HCT116 (cell line): ENCODE measurements around the gene OR2H2. TPM values are rescaled to one million over a fixed set of nuclear protein-coding genes. Genes with fewer than 3 reads are reported as not detected.

Experiments used
- ATAC-seq: fragments of 200-7000 bp; cut with Tn5 transposase; 2 replicates; pipeline ENCODE4 v1.9.1; 2020; ENCODE audit warnings: mild to moderate bottlenecking, moderate library complexity
- BruUV-seq: library from RNA; stranded (reverse); fragments of 400-500 nt; replicated peaks from 2 replicates; lab custom pipeline; 2021; lab: Mats Ljungman, UMichigan
- CTCF ChIA-PET: fragments of 300-600 bp; sonication (Branson Sonifier 250); formaldehyde crosslinking; loops from one replicate; lab custom pipeline; 2021; ENCODE audit warnings: antibody characterized with exemption; lab: Charles Lee
- POLR2A ChIA-PET: fragments of 300-600, 350-600 bp; sonication (Branson Sonifier 250); formaldehyde crosslinking; loops from one replicate; lab custom pipeline; 2021; ENCODE audit warnings: antibody characterized with exemption; lab: Charles Lee
- RAD21 ChIA-PET, 2 experiments: fragments of 300-600 bp; sonication (Branson Sonifier 250); formaldehyde crosslinking; loops; one replicate each; lab custom pipeline; 2023; ENCODE audit warnings: low total read pairs in 2 of 2; ENCODE audit not compliant: uncharacterized antibody in 2 of 2, unreplicated experiment in 2 of 2, low non-redundant PET in 1 of 2; lab: Charles Lee
- DNase-seq: peaks from one replicate; pipeline ENCODE4 v3.0.0-alpha.2; 2010; ENCODE audit warnings: low read depth, low spot score
- H2AFZ ChIP-seq: fragments of 200-600 bp; shearing (Covaris generic), sonication (generic); 2 replicates; pipeline ENCODE4 v1.6.1; 2017; ENCODE audit warnings: low read depth, mixed run types, mixed read lengths, antibody characterized with exemption, low read length; ENCODE audit not compliant: poor library complexity, severe bottlenecking
- H3K27ac ChIP-seq: 2 replicates; pipeline ENCODE4 v1.5.1; 2012; ENCODE audit warnings: low read depth, low read length
- H3K27me3 ChIP-seq: fragments of 200-600 bp; sonication (generic); 2 replicates; pipeline ENCODE4 v1.6.1; 2016; ENCODE audit warnings: mixed run types, low read length, mixed read lengths; ENCODE audit not compliant: insufficient read depth
- H3K36me3 ChIP-seq, 2 experiments: fragments of 200-500 bp in 1 of 2; fragments of 200-600 bp in 1 of 2; sonication (Bioruptor generic) in 1 of 2; sonication (generic) in 1 of 2; 2 replicates each; pipeline versions ENCODE4 v1.5.1 to v1.6.1; 2014 to 2016; ENCODE audit warnings: low read length in 2 of 2, inconsistent platforms in 1 of 2, mixed read lengths in 1 of 2, mixed run types in 1 of 2; ENCODE audit not compliant: insufficient read depth in 2 of 2, control insufficient read depth in 1 of 2
- H3K4me1 ChIP-seq, 2 experiments: fragments of 200-600 bp in 1 of 2; sonication (generic) in 1 of 2; 2 replicates each; pipeline versions ENCODE4 v1.5.1 to v1.6.1; 2012 to 2017; ENCODE audit warnings: low read length in 2 of 2, inconsistent platforms in 1 of 2, mild to moderate bottlenecking in 1 of 2, mixed read lengths in 1 of 2, mixed run types in 1 of 2, moderate library complexity in 1 of 2; ENCODE audit not compliant: insufficient read depth in 2 of 2, control insufficient read depth in 1 of 2
- H3K4me2 ChIP-seq: fragments of 200-600 bp; sonication (generic); 2 replicates; pipeline ENCODE4 v1.6.1; 2017; ENCODE audit warnings: mixed run types, low read length, mixed read lengths
- H3K4me3 ChIP-seq, 2 experiments: fragments of 200-600 bp in 1 of 2; sonication (generic) in 1 of 2; replicated peaks in 1 of 2; 2 replicates each; pipeline ENCODE4 v1.5.1; 2011 to 2016; ENCODE audit warnings: low read length in 2 of 2, control low read depth in 1 of 2, low read depth in 1 of 2, mild to moderate bottlenecking in 1 of 2, mixed read lengths in 1 of 2, mixed run types in 1 of 2
- H3K79me2 ChIP-seq: fragments of 200-600 bp; sonication (generic); 2 replicates; pipeline ENCODE4 v1.6.1; 2017; ENCODE audit warnings: mild to moderate bottlenecking, mixed run types, low read length, moderate library complexity, mixed read lengths; ENCODE audit not compliant: insufficient read depth
- H3K9ac ChIP-seq: fragments of 200-600 bp; sonication (generic); 2 replicates; pipeline ENCODE4 v1.6.1; 2016; ENCODE audit warnings: low read length, mixed read lengths
- H3K9me2 ChIP-seq: fragments of 200-600 bp; sonication (generic), shearing (Covaris generic); 2 replicates; pipeline ENCODE4 v1.6.1; 2017; ENCODE audit warnings: mixed run types, mild to moderate bottlenecking, moderate library complexity; ENCODE audit not compliant: insufficient read depth
- H3K9me3 ChIP-seq, 2 experiments: fragments of 200-500 bp in 1 of 2; fragments of 200-600 bp in 1 of 2; sonication (Bioruptor generic) in 1 of 2; sonication (generic) in 1 of 2; 2 replicates each; pipeline ENCODE4 v1.6.1; 2014 to 2017; ENCODE audit warnings: low read length in 2 of 2, mixed read lengths in 2 of 2, inconsistent platforms in 1 of 2, low read depth in 1 of 2, mild to moderate bottlenecking in 1 of 2, mixed run types in 1 of 2, moderate library complexity in 1 of 2; ENCODE audit not compliant: control insufficient read depth in 1 of 2, insufficient read depth in 1 of 2
- H4K20me1 ChIP-seq: fragments of 200-600 bp; sonication (generic), shearing (Covaris generic); 2 replicates; pipeline ENCODE4 v1.6.1; 2017; ENCODE audit warnings: mixed run types, mild to moderate bottlenecking, moderate library complexity; ENCODE audit not compliant: insufficient read depth
- CBX3 ChIP-seq: IDR thresholded peaks from 2 replicates; pipeline ENCODE4 v1.6.1; 2012; ENCODE audit warnings: low read depth
- EGR1 ChIP-seq: IDR thresholded peaks from 2 replicates; pipeline ENCODE4 v1.6.1; 2012; ENCODE audit warnings: low read depth
- ELF1 ChIP-seq: IDR thresholded peaks from 2 replicates; pipeline ENCODE4 v1.6.1; 2012; ENCODE audit warnings: low read depth, borderline replicate concordance
- EZH2 ChIP-seq: fragments of 200-600 bp; sonication (generic); IDR thresholded peaks from 2 replicates; pipeline ENCODE4 v1.6.1; 2017; ENCODE audit warnings: antibody characterized with exemption, mixed run types
- EZH2phosphoT487 ChIP-seq: fragments of 200-600 bp; IDR thresholded peaks from 2 replicates; pipeline ENCODE4 v1.6.1; 2018; ENCODE audit warnings: antibody characterized with exemption, borderline replicate concordance
- FOSL1 ChIP-seq: IDR thresholded peaks from 2 replicates; pipeline ENCODE4 v1.6.1; 2012; ENCODE audit warnings: low read depth
- POLR2A ChIP-seq: IDR thresholded peaks from 2 replicates; pipeline ENCODE4 v1.7.0; 2011; ENCODE audit warnings: borderline replicate concordance; ENCODE audit not compliant: insufficient read depth, insufficient read length; ENCODE audit errors: extremely low read depth
- POLR2AphosphoS5 ChIP-seq: IDR thresholded peaks from 2 replicates; pipeline ENCODE4 v1.6.1; 2011; ENCODE audit warnings: mild to moderate bottlenecking, low read depth, low read length, moderate library complexity
- RAD21 ChIP-seq: IDR thresholded peaks from 2 replicates; pipeline ENCODE4 v1.6.1; 2012; ENCODE audit warnings: low read depth, mild to moderate bottlenecking
- SIN3A ChIP-seq: IDR thresholded peaks from 2 replicates; pipeline ENCODE4 v1.6.1; 2012; ENCODE audit warnings: low read depth
- SRF ChIP-seq: IDR thresholded peaks from 2 replicates; pipeline ENCODE4 v1.6.1; 2012; ENCODE audit warnings: low read depth
- TCF7L2 ChIP-seq: IDR thresholded peaks from 2 replicates; pipeline ENCODE4 v1.7.0; 2011; ENCODE audit warnings: borderline replicate concordance, inconsistent platforms; ENCODE audit not compliant: insufficient read depth, insufficient read length; ENCODE audit errors: extremely low read depth
- ZFX ChIP-seq: fragments of 450-650 bp; IDR thresholded peaks from 2 replicates; pipeline ENCODE4 v1.6.1; 2017
- ZNF274 ChIP-seq: fragments of 200-500 bp; sonication (Bioruptor generic); IDR thresholded peaks from 2 replicates; pipeline ENCODE4 v1.6.1; 2014; ENCODE audit warnings: mild to moderate bottlenecking, low read depth, low read length, inconsistent platforms
- intact Hi-C: fragments of 100-400 bp; cut with micrococcal nuclease; formaldehyde crosslinking; loops from 2 replicates; pipeline ENCODE4 v1.10.0; 2022
- total RNA-seq: library from RNA; stranded (reverse); gene quantifications from one replicate; pipeline ENCODE4 v1.2.1, GENCODE V29; 2021; ENCODE audit not compliant: unreplicated experiment
- TF ChIP-seq, protein P1 (sequence below): IDR thresholded peaks from 2 replicates; pipeline ENCODE4 v1.6.1; 2012
- TF ChIP-seq, protein P2 (sequence below): IDR thresholded peaks from 2 replicates; pipeline ENCODE4 v1.6.1; 2012
- TF ChIP-seq, protein P3 (sequence below): IDR thresholded peaks from 2 replicates; pipeline ENCODE4 v1.6.1; 2011; ENCODE audit warnings: mild to moderate bottlenecking, low read length, moderate library complexity; ENCODE audit not compliant: insufficient replicate concordance; ENCODE audit errors: extremely low read depth

The OR2H2 gene
- total RNA-seq, 1 experiment from 2014 or later, result not detected

DNA sequence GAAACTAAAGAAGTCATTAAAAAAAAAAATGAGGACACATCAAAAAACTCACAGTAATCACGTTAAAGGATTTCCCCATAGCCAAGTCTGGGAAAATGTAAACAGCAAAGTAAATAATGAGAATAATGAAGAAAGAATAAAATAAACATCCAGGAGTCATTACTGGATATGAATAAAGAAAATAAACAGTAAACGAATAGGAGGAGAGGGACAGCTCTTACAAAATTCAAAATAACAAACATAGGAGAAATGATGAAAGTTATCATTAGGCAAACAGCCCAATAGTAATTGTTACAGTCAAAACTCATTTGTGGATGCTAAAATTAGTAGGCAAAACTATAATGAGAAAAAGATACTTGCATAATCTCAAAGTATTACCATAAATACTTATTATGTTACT, 17.4 kb upstream of the OR2H2 start:
- no TSS peak for BruUV-seq
- H3K4me3 ChIP-seq, result no peak overlapping the region
- CTCF ChIA-PET, result no interaction called here
- TF ChIP-seq POLR2A (no peak), SIN3A (no peak), RAD21 (no peak), POLR2AphosphoS5 (no peak), CBX3 (no peak), ELF1 (no peak), ZFX (no peak)
- TF ChIP-seq, protein P1, sequence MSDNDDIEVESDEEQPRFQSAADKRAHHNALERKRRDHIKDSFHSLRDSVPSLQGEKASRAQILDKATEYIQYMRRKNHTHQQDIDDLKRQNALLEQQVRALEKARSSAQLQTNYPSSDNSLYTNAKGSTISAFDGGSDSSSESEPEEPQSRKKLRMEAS, result no peak
- TF ChIP-seq, protein P2, sequence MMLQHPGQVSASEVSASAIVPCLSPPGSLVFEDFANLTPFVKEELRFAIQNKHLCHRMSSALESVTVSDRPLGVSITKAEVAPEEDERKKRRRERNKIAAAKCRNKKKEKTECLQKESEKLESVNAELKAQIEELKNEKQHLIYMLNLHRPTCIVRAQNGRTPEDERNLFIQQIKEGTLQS, result no peak
- TF ChIP-seq, all 23 proteins: peak for 0
- H3K4me1 ChIP-seq, result no peaks in the 10 kb centered on the region
- intact Hi-C loops, result no loop called here
- no peaks in the 10 kb centered on the region for H3K36me3 ChIP-seq
- H3K9me2 ChIP-seq, result no peaks in the 10 kb centered on the region
- no peak overlapping the region for H3K9ac ChIP-seq
- H3K79me2 ChIP-seq, result no peaks in the 10 kb centered on the region
- ATAC-seq, result no peak
- no peak overlapping the region for H2AFZ ChIP-seq
- DNase-seq, result no peak
- H3K27ac ChIP-seq, result no peak overlapping the region
- no peaks in the 10 kb centered on the region for H3K9me3 ChIP-seq
- H3K27me3 ChIP-seq, result peaks cover 5% of the 10 kb centered on the region
- ChIA-PET RAD21 (no interaction called here), POLR2A (no interaction called here)
- H4K20me1 ChIP-seq, result no peaks in the 10 kb centered on the region
- H3K4me2 ChIP-seq, result no peak overlapping the region

DNA sequence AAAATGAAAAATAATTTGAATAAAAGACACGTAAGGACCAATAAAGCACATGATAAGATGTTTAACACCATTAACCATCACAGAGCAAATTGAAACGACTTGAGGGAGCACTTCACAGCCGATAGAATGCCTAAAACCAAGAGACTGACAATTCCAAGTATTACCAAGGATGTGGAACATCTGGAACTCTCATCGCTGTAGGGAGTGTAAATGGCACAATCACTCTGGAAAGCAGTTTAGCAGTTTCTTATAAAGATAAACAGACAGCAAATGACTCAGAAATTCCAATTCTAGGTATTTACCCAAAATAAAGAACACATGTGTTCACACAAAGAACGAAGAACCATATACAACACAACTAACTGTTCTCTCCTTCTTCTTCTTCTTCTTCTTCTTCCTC, 16.9 kb upstream of the OR2H2 start:
- intact Hi-C loops, result no loop called here
- no peak for ATAC-seq
- H3K27me3 ChIP-seq, result peaks cover 9% of the 10 kb centered on the region
- CTCF ChIA-PET, result no interaction called here
- RAD21 ChIA-PET, result no interaction called here
- H4K20me1 ChIP-seq, result no peaks in the 10 kb centered on the region
- no peak overlapping the region for H3K9ac ChIP-seq
- H3K9me2 ChIP-seq, result no peaks in the 10 kb centered on the region
- no peak overlapping the region for H2AFZ ChIP-seq
- POLR2A ChIA-PET, result interaction anchor here (0.7 kb wide), 1 partner anchor 383 kb away, joined by 3 read pairs; no protein-coding TSS in a partner anchor
- H3K4me3 ChIP-seq, result no peak overlapping the region
- H3K79me2 ChIP-seq, result no peaks in the 10 kb centered on the region
- no peak overlapping the region for H3K27ac ChIP-seq
- H3K4me2 ChIP-seq, result no peak overlapping the region
- no TSS peak for BruUV-seq
- no peaks in the 10 kb centered on the region for H3K4me1 ChIP-seq
- no peaks in the 10 kb centered on the region for H3K9me3 ChIP-seq
- DNase-seq, result no peak
- no peaks in the 10 kb centered on the region for H3K36me3 ChIP-seq
- TF ChIP-seq EGR1 (no peak), EZH2 (no peak), RAD21 (no peak), TCF7L2 (no peak), POLR2AphosphoS5 (no peak), SIN3A (no peak), EZH2phosphoT487 (no peak), SRF (no peak), ELF1 (no peak), FOSL1 (no peak), ZNF274 (no peak), ZFX (no peak)
- TF ChIP-seq, protein P1, result no peak
- TF ChIP-seq, protein P3, sequence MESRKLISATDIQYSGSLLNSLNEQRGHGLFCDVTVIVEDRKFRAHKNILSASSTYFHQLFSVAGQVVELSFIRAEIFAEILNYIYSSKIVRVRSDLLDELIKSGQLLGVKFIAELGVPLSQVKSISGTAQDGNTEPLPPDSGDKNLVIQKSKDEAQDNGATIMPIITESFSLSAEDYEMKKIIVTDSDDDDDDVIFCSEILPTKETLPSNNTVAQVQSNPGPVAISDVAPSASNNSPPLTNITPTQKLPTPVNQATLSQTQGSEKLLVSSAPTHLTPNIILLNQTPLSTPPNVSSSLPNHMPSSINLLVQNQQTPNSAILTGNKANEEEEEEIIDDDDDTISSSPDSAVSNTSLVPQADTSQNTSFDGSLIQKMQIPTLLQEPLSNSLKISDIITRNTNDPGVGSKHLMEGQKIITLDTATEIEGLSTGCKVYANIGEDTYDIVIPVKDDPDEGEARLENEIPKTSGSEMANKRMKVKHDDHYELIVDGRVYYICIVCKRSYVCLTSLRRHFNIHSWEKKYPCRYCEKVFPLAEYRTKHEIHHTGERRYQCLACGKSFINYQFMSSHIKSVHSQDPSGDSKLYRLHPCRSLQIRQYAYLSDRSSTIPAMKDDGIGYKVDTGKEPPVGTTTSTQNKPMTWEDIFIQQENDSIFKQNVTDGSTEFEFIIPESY, result no peak
